Ascending aorta (tissue), 2 donors: ENCODE measurements around the gene MED13. TPM values are rescaled to one million over a fixed set of nuclear protein-coding genes. Genes with fewer than 3 reads are reported as not detected.

ENCODE experiments used
- DNase-seq, 2 donors: peaks; one replicate each; pipeline ENCODE4 v3.0.0-alpha.2; 2019; ENCODE audit warnings: low spot score in 2 of 2
- H3K27ac ChIP-seq, 2 donors: fragments of 200-600 bp; sonication (generic); one replicate each; pipeline ENCODE4 v1.5.1; 2016 to 2017; ENCODE audit warnings: mild to moderate bottlenecking in 1 of 2
- H3K27me3 ChIP-seq: fragments of 200-600 bp; sonication (generic); one replicate; pipeline ENCODE4 v1.5.1; 2017
- H3K36me3 ChIP-seq, 2 donors: fragments of 200-600 bp; sonication (generic); one replicate each; pipeline ENCODE4 v1.5.1; 2016
- H3K4me1 ChIP-seq, 2 donors: fragments of 200-600 bp; sonication (generic); one replicate each; pipeline ENCODE4 v1.5.1; 2016 to 2017; ENCODE audit warnings: mild to moderate bottlenecking in 1 of 2
- H3K4me3 ChIP-seq, 2 donors: fragments of 200-600 bp; sonication (generic); one replicate each; pipeline ENCODE4 v1.5.1; 2016 to 2017; ENCODE audit warnings: mild to moderate bottlenecking in 1 of 2
- H3K9me3 ChIP-seq, 2 donors: fragments of 200-600 bp; sonication (generic); one replicate each; pipeline ENCODE4 v1.5.1; 2016
- CTCF ChIP-seq, 3 experiments: fragments of 200-600 bp in 2 of 3; fragments of 450-650 bp in 1 of 3; sonication (generic) in 2 of 3; IDR thresholded peaks; one replicate each; pipeline ENCODE4 v1.5.1; 2016 to 2019; ENCODE audit warnings: antibody characterized with exemption in 3 of 3, mild to moderate bottlenecking in 1 of 3, moderate library complexity in 1 of 3
- intact Hi-C: fragments of 100-400 bp; cut with DNase I; formaldehyde crosslinking; loops from one replicate; pipeline ENCODE4 v1.15.1; 2023
- total RNA-seq: library from RNA; depleted of rRNA; stranded (reverse); fragments of >200 nt; gene quantifications from one replicate; pipeline ENCODE4 v1.1.0, GENCODE V29; 2016

The MED13 gene
- total RNA-seq, 1 donor from 2014 or later: 19.5 TPM

- TF ChIP-seq CTCF (IDR thresholded peaks at IDR 0.05): no peak
- H3K9me3 ChIP-seq: no peaks in the 10 kb centered on the region
- intact Hi-C loops: no loop called here
- H3K27me3 ChIP-seq: no peaks in the 10 kb centered on the region
- H3K27ac ChIP-seq: peak overlapping the region in 1 of 2 donors; percentile 10
- H3K36me3 ChIP-seq: peaks cover 21 to 54% of the 10 kb centered on the region in 2 donors
- peaks cover 0 to 3% of the 10 kb centered on the region in 2 donors for H3K4me1 ChIP-seq
- no peak for DNase-seq
- no peak overlapping the region for H3K4me3 ChIP-seq
These were observed 84.5 kb downstream of the MED13 start for GRCh38 chr17:61980535-61980934.

- H3K36me3 ChIP-seq: peaks cover 21 to 33% of the 10 kb centered on the region in 2 donors
- no peaks in the 10 kb centered on the region for H3K4me1 ChIP-seq
- no peak overlapping the region for H3K4me3 ChIP-seq
- TF ChIP-seq CTCF (IDR thresholded peaks at IDR 0.05): no peak
- intact Hi-C loops: no loop called here
- no peak overlapping the region for H3K27ac ChIP-seq
- DNase-seq: no peak
- no peaks in the 10 kb centered on the region for H3K27me3 ChIP-seq
- H3K9me3 ChIP-seq: no peaks in the 10 kb centered on the region
These were observed 91.0 kb downstream of the MED13 start for GRCh38 chr17:61974115-61974514.

- H3K4me3 ChIP-seq: no peak overlapping the region
- no peak for DNase-seq
- TF ChIP-seq CTCF (IDR thresholded peaks at IDR 0.05): no peak
- H3K27ac ChIP-seq: no peak overlapping the region
- intact Hi-C loops: no loop called here
- no peaks in the 10 kb centered on the region for H3K9me3 ChIP-seq
- no peaks in the 10 kb centered on the region for H3K4me1 ChIP-seq
- peaks cover 36 to 49% of the 10 kb centered on the region in 2 donors for H3K36me3 ChIP-seq
- H3K27me3 ChIP-seq: no peaks in the 10 kb centered on the region
These were observed 92.8 kb downstream of the MED13 start for GRCh38 chr17:61972311-61972710.

GRCh38 chr17:61970030-61970429 is 95.0 kb downstream of the MED13 start:
- Histone ChIP-seq H3K27ac (no peak overlapping the region), H3K4me3 (no peak overlapping the region), H3K36me3 (peaks cover 49 to 61% of the 10 kb centered on the region in 2 donors), H3K27me3 (no peaks in the 10 kb centered on the region), H3K9me3 (no peaks in the 10 kb centered on the region), H3K4me1 (no peaks in the 10 kb centered on the region)
- intact Hi-C loops: no loop called here
- no peak for TF ChIP-seq CTCF (IDR thresholded peaks at IDR 0.05)
- no peak for DNase-seq

GRCh38 chr17:61968757-61969156 is 96.3 kb downstream of the MED13 start:
- no peak for TF ChIP-seq CTCF (IDR thresholded peaks at IDR 0.05)
- peaks cover 61 to 73% of the 10 kb centered on the region in 2 donors for H3K36me3 ChIP-seq
- DNase-seq: no peak
- no peak overlapping the region for H3K27ac ChIP-seq
- H3K9me3 ChIP-seq: no peaks in the 10 kb centered on the region
- H3K27me3 ChIP-seq: no peaks in the 10 kb centered on the region
- intact Hi-C loops: no loop called here
- H3K4me3 ChIP-seq: no peak overlapping the region
- no peaks in the 10 kb centered on the region for H3K4me1 ChIP-seq

GRCh38 chr17:61967729-61968128 is 97.3 kb downstream of the MED13 start:
- no peaks in the 10 kb centered on the region for H3K27me3 ChIP-seq
- intact Hi-C loops: no loop called here
- no peaks in the 10 kb centered on the region for H3K4me1 ChIP-seq
- no peak overlapping the region for H3K4me3 ChIP-seq
- TF ChIP-seq CTCF (IDR thresholded peaks at IDR 0.05): no peak
- no peaks in the 10 kb centered on the region for H3K9me3 ChIP-seq
- H3K36me3 ChIP-seq: peaks cover 66 to 83% of the 10 kb centered on the region in 2 donors
- no peak for DNase-seq
- no peak overlapping the region for H3K27ac ChIP-seq
